ENCODE data around the gene CCDC122. TPM values are rescaled to one million over a fixed set of nuclear protein-coding genes. Genes with fewer than 3 reads are reported as not detected.

Gene CCDC122
- total and polyA plus RNA-seq, 9 of the 15 experiments (the other 6 are each of a cell fraction or from before 2014, with no cell fraction given), result not detected

DNA sequence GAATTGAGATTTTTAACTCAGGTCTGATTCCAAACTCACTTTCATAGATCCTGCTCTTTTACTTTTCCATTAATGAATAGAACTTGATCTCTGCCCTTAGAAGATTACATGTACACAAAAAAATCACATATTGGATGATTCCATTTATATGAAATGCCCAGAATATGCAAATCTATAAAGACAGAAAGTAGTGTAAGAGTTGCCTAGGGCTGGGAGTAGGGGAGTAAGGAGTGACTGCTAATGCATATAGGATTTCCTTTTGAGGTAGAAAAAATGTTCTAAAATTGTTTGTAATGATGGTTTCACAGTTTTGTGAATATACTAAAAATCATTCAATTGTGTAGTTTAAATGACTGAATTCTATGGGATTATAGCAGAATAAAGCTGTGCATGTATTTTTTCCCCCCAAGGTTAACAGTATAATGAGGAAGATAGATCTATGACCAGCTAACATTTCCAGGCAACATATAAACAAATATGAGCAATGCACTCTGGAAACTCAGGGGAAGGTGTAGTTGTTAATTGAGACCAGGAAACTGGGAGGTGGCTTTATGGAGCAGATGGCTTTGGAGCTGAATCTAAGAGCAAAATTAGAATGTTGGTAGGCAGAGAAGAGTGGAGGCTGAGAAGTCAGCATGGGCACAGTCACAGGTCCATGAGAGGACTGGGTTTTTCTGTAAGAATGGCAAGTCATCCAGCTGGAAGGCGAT is 41.6 kb upstream of the CCDC122 start:
- FAIRE-seq, result no peak
- 23% methylated on average over 1 of the region's 1 CpG for WGBS (ENCODE audit: insufficient coverage, low coverage, missing lambda C conversion rate)

More for the DNA sequence above, 41.6 kb upstream of the CCDC122 start:
- Histone ChIP-seq H3K27me3 (ENCODE audit: control insufficient read depth in 2 of 2, insufficient read depth in 2 of 2, low read length in 2 of 2) (no peaks in the 10 kb centered on the region), H3K9me1 (ENCODE audit: control insufficient read depth, insufficient read depth, low read length) (no peaks in the 10 kb centered on the region), H4K20me1 (replicated peaks; ENCODE audit: control insufficient read depth, insufficient read depth, low read length) (no peaks in the 10 kb centered on the region), H3K4me2 (ENCODE audit: insufficient read depth, low read length) (no peak overlapping the region), H3K4me3 (no peak overlapping the region), H3K36me3 (ENCODE audit: control insufficient read depth, insufficient read depth, low read length) (no peaks in the 10 kb centered on the region), H3K79me2 (ENCODE audit: control insufficient read depth, insufficient read depth, low read length) (no peaks in the 10 kb centered on the region), H3K4me1 (replicated peaks in 1 of 2; ENCODE audit: control insufficient read depth in 2 of 2, insufficient read depth in 2 of 2, low read length in 2 of 2) (no peaks in the 10 kb centered on the region), H3K9me3 (replicated peaks; ENCODE audit: control insufficient read depth, insufficient read depth, low read depth, low read length) (no peaks in the 10 kb centered on the region), H2AFZ (ENCODE audit: low read depth, low read length) (no peak overlapping the region), H3K27ac (ENCODE audit: extremely low read depth, low read depth, low read length) (no peak overlapping the region), H3K9ac (ENCODE audit: insufficient read depth in 1 of 2, low read depth in 2 of 2, low read length in 2 of 2) (no peak overlapping the region)
- no TSS peak for BruUV-seq (replicated peaks)
- no peak for DNase-seq (ENCODE audit: extremely low read depth in 1 of 4, low spot score in 3 of 4)
- CTCF ChIA-PET (ENCODE audit: low intra/inter-chr PET ratio), result no interaction called here
- in situ Hi-C loops (cut with MboI), result loop anchor here (25.0 kb wide), 1 partner anchor 266 kb away; no protein-coding TSS in a partner anchor
- TF ChIP-seq ZNF707 (CRISPR knock-in tag; conservative IDR thresholded peaks at IDR 0.05), result no peak
- TF ChIP-seq, protein P1, sequence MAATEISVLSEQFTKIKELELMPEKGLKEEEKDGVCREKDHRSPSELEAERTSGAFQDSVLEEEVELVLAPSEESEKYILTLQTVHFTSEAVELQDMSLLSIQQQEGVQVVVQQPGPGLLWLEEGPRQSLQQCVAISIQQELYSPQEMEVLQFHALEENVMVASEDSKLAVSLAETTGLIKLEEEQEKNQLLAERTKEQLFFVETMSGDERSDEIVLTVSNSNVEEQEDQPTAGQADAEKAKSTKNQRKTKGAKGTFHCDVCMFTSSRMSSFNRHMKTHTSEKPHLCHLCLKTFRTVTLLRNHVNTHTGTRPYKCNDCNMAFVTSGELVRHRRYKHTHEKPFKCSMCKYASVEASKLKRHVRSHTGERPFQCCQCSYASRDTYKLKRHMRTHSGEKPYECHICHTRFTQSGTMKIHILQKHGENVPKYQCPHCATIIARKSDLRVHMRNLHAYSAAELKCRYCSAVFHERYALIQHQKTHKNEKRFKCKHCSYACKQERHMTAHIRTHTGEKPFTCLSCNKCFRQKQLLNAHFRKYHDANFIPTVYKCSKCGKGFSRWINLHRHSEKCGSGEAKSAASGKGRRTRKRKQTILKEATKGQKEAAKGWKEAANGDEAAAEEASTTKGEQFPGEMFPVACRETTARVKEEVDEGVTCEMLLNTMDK (IDR thresholded peaks at IDR 0.05; ENCODE audit: borderline replicate concordance, insufficient read depth, low read depth, low read length, poor library complexity, severe bottlenecking), result no peak
- no peak for TF ChIP-seq EWSR1 (IDR thresholded peaks at IDR 0.05; ENCODE audit: borderline replicate concordance, low read depth, partially characterized antibody)
- TF ChIP-seq, protein P2, sequence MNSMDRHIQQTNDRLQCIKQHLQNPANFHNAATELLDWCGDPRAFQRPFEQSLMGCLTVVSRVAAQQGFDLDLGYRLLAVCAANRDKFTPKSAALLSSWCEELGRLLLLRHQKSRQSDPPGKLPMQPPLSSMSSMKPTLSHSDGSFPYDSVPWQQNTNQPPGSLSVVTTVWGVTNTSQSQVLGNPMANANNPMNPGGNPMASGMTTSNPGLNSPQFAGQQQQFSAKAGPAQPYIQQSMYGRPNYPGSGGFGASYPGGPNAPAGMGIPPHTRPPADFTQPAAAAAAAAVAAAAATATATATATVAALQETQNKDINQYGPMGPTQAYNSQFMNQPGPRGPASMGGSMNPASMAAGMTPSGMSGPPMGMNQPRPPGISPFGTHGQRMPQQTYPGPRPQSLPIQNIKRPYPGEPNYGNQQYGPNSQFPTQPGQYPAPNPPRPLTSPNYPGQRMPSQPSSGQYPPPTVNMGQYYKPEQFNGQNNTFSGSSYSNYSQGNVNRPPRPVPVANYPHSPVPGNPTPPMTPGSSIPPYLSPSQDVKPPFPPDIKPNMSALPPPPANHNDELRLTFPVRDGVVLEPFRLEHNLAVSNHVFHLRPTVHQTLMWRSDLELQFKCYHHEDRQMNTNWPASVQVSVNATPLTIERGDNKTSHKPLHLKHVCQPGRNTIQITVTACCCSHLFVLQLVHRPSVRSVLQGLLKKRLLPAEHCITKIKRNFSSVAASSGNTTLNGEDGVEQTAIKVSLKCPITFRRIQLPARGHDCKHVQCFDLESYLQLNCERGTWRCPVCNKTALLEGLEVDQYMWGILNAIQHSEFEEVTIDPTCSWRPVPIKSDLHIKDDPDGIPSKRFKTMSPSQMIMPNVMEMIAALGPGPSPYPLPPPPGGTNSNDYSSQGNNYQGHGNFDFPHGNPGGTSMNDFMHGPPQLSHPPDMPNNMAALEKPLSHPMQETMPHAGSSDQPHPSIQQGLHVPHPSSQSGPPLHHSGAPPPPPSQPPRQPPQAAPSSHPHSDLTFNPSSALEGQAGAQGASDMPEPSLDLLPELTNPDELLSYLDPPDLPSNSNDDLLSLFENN (IDR thresholded peaks at IDR 0.05; ENCODE audit: low read depth in 2 of 2, low read length in 2 of 2), result no peak
- TF ChIP-seq POLR3G (IDR thresholded peaks at IDR 0.05; ENCODE audit: extremely low read depth, insufficient read length, insufficient replicate concordance), result no peak
- no peak for TF ChIP-seq CCAR2 (IDR thresholded peaks at IDR 0.05; ENCODE audit: low read depth, low read length)
- TF ChIP-seq, protein P3, sequence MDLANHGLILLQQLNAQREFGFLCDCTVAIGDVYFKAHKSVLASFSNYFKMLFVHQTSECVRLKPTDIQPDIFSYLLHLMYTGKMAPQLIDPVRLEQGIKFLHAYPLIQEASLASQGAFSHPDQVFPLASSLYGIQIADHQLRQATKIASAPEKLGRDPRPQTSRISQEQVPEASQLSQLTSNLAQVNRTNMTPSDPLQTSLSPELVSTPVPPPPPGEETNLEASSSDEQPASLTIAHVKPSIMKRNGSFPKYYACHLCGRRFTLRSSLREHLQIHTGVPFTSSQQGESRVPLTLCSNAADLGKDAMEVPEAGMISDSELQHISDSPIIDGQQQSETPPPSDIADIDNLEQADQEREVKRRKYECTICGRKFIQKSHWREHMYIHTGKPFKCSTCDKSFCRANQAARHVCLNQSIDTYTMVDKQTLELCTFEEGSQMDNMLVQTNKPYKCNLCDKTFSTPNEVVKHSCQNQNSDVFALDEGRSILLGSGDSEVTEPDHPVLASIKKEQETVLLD (IDR thresholded peaks at IDR 0.05), result no peak
- POLR2A ChIA-PET, result no interaction called here
- intact Hi-C loops (cut with micrococcal nuclease), result no loop called here
- no peak for ATAC-seq

All from K562 (cell line).